HepG2 (cell line): Measurements from ENCODE around the gene ASXL1. TPM values are rescaled to one million over a fixed set of nuclear protein-coding genes. Genes with fewer than 3 reads are reported as not detected.

ENCODE experiments used
- ATAC-seq: fragments of 200-7000 bp; cut with Tn5 transposase; 3 replicates; pipeline ENCODE4 v1.9.1; 2020; ENCODE audit warnings: mild to moderate bottlenecking, moderate library complexity
- BruUV-seq: library from RNA; stranded (reverse); fragments of 400-500 nt; replicated peaks from 2 replicates; lab custom pipeline; 2021; lab: Mats Ljungman, UMichigan
- CTCF ChIA-PET: fragments of 300-600 bp; formaldehyde crosslinking; extraction: SDS; loops from one replicate; lab custom pipeline; 2021; ENCODE audit warnings: low total read pairs, inconsistent platforms, low intra/inter-chr PET ratio; lab: Yijun Ruan, JAX
- POLR2A ChIA-PET: fragments of 350-600 bp; sonication (Branson Sonifier 250); formaldehyde crosslinking; loops from one replicate; lab custom pipeline; 2020; ENCODE audit warnings: antibody characterized with exemption, inconsistent platforms; lab: Yijun Ruan, JAX
- DNase-seq: peaks from one replicate; pipeline ENCODE4 v3.0.0-alpha.2; 2015; ENCODE audit warnings: low spot score
- FAIRE-seq: peaks from 3 replicates; lab custom pipeline; 2011; peaks lifted over from hg19 to GRCh38; lab: Jason Lieb, UNC
- H2AFZ ChIP-seq: one replicate; pipeline ENCODE4 v1.6.1; 2011; ENCODE audit warnings: low read length, inconsistent platforms
- H3K27ac ChIP-seq: fragments of 300-600 bp; 3 replicates; pipeline ENCODE4 v1.8.0; 2011; ENCODE audit warnings: mixed run types, mild to moderate bottlenecking, mixed read lengths, low read length, inconsistent platforms; ENCODE audit not compliant: insufficient read depth; ENCODE audit errors: extremely low read length
- H3K27me3 ChIP-seq, 2 experiments: fragments of 200-600 bp in 1 of 2; 2 replicates in 1 of 2; 3 replicates in 1 of 2; pipeline versions ENCODE4 v1.6.0 to v1.8.0; 2011; ENCODE audit warnings: low read length in 2 of 2, mild to moderate bottlenecking in 2 of 2, moderate library complexity in 2 of 2, inconsistent platforms in 1 of 2; ENCODE audit not compliant: insufficient read depth in 2 of 2, control insufficient read depth in 1 of 2
- H3K36me3 ChIP-seq, 2 experiments: fragments of 200-600 bp in 1 of 2; replicated peaks in 1 of 2; 2 replicates in 1 of 2; 3 replicates in 1 of 2; pipeline versions ENCODE4 v1.5.1 to v1.8.0; 2011; ENCODE audit warnings: low read length in 2 of 2, inconsistent platforms in 1 of 2; ENCODE audit not compliant: insufficient read depth in 2 of 2, control insufficient read depth in 1 of 2
- H3K4me1 ChIP-seq: 2 replicates; pipeline ENCODE4 v1.5.1; 2012; ENCODE audit warnings: low read length, inconsistent platforms; ENCODE audit not compliant: insufficient read depth
- H3K4me2 ChIP-seq: 2 replicates; pipeline ENCODE4 v1.6.0; 2011; ENCODE audit warnings: low read depth, low read length, inconsistent platforms
- H3K4me3 ChIP-seq, 3 experiments: fragments of 200-600 bp in 1 of 3; sonication (generic), shearing (Covaris generic) in 1 of 3; replicated peaks in 1 of 3; 2 replicates each; pipeline ENCODE4 v1.5.1; 2011 to 2016; ENCODE audit warnings: low read length in 3 of 3, inconsistent platforms in 2 of 3, low read depth in 2 of 3, mild to moderate bottlenecking in 2 of 3, control low read depth in 1 of 3, mixed read lengths in 1 of 3; ENCODE audit not compliant: insufficient read depth in 1 of 3
- H3K79me2 ChIP-seq: one replicate; pipeline ENCODE4 v1.6.1; 2011; ENCODE audit warnings: low read length, inconsistent platforms; ENCODE audit not compliant: insufficient read depth
- H3K9ac ChIP-seq: 2 replicates; pipeline ENCODE4 v1.6.0; 2011; ENCODE audit warnings: mild to moderate bottlenecking, low read depth, low read length, inconsistent platforms; ENCODE audit not compliant: insufficient read depth
- H3K9me3 ChIP-seq: 2 replicates; pipeline ENCODE4 v1.5.1; 2012; ENCODE audit warnings: mild to moderate bottlenecking, low read length
- H4K20me1 ChIP-seq: 2 replicates; pipeline ENCODE4 v1.6.0; 2011; ENCODE audit warnings: inconsistent platforms, mild to moderate bottlenecking, low read length, moderate library complexity; ENCODE audit not compliant: insufficient read depth
- ATAD3A ChIP-seq: sonication (generic); formaldehyde crosslinking; IDR thresholded peaks from 2 replicates; pipeline ENCODE4 v1.4.0; 2020; ENCODE audit warnings: missing genetic modification reagents
- ATF7 ChIP-seq, 2 experiments: fragments of 450-650 bp in 1 of 2; sonication (generic) in 1 of 2; formaldehyde crosslinking in 1 of 2; IDR thresholded peaks; 2 replicates each; pipeline versions ENCODE4 v1.4.0 to v1.6.1; 2016 to 2020; ENCODE audit warnings: antibody characterized with exemption in 1 of 2, mild to moderate bottlenecking in 1 of 2, missing genetic modification reagents in 1 of 2
- CCAR2 ChIP-seq: fragments of 200-400 bp; formaldehyde crosslinking; optimal IDR thresholded peaks from 2 replicates; pipeline ENCODE3; 2018; ENCODE audit warnings: low read depth, mild to moderate bottlenecking, low read length, moderate library complexity
- GPBP1L1 ChIP-seq: sonication (generic); formaldehyde crosslinking; IDR thresholded peaks from 2 replicates; pipeline ENCODE4 v1.5.0; 2020; ENCODE audit warnings: mild to moderate bottlenecking, missing genetic modification reagents
- IRX3 ChIP-seq: sonication (generic); formaldehyde crosslinking; IDR thresholded peaks from 2 replicates; pipeline ENCODE4 v1.8.1; 2023; ENCODE audit warnings: mild to moderate bottlenecking, low read depth, missing genetic modification reagents, borderline replicate concordance
- MAZ ChIP-seq, 2 experiments: sonication (generic) in 1 of 2; formaldehyde crosslinking in 1 of 2; IDR thresholded peaks; 2 replicates each; pipeline versions ENCODE4 v1.5.0 to v1.6.1; 2012 to 2020; ENCODE audit warnings: low read depth in 2 of 2, mild to moderate bottlenecking in 2 of 2, borderline replicate concordance in 1 of 2, improper control_type of control experiment in 1 of 2, low read length in 1 of 2, missing genetic modification reagents in 1 of 2, moderate library complexity in 1 of 2
- NR2F1 ChIP-seq, 2 experiments: fragments of 450-650 bp in 1 of 2; formaldehyde crosslinking in 1 of 2; IDR thresholded peaks; 2 replicates each; pipeline versions ENCODE4 v1.5.0 to v1.6.1; 2016 to 2020; ENCODE audit warnings: mild to moderate bottlenecking in 1 of 2, missing compliant biosample characterization in 1 of 2, missing genetic modification reagents in 1 of 2, moderate library complexity in 1 of 2
- PRPF4 ChIP-seq: fragments of 200-400 bp; formaldehyde crosslinking; IDR thresholded peaks from 2 replicates; pipeline ENCODE4 v1.6.1; 2016; ENCODE audit warnings: low read length, low read depth; ENCODE audit not compliant: poor library complexity, severe bottlenecking
- RBM22 ChIP-seq: fragments of 200-400 bp; formaldehyde crosslinking; optimal IDR thresholded peaks from 2 replicates; pipeline ENCODE3; 2017; ENCODE audit warnings: mild to moderate bottlenecking, low read length, moderate library complexity
- RXRA ChIP-seq: sonication (generic); formaldehyde crosslinking; IDR thresholded peaks from 2 replicates; pipeline ENCODE4 v1.5.1; 2020; ENCODE audit warnings: missing genetic modification reagents
- RXRB ChIP-seq: IDR thresholded peaks from 2 replicates; pipeline ENCODE4 v1.6.1; 2016; ENCODE audit warnings: borderline replicate concordance, missing genetic modification reagents, missing compliant biosample characterization
- SSRP1 ChIP-seq: IDR thresholded peaks from 2 replicates; pipeline ENCODE4 v1.6.1; 2016; ENCODE audit warnings: control low read depth
- THAP11 ChIP-seq: IDR thresholded peaks from 2 replicates; pipeline ENCODE4 v1.6.1; 2016; ENCODE audit warnings: missing biosample characterization, missing genetic modification reagents
- YEATS4 ChIP-seq: sonication (generic); formaldehyde crosslinking; IDR thresholded peaks from 2 replicates; pipeline ENCODE4 v1.4.0; 2020; ENCODE audit warnings: missing genetic modification reagents, borderline replicate concordance
- ZBTB14 ChIP-seq: sonication (generic); formaldehyde crosslinking; IDR thresholded peaks from 2 replicates; pipeline ENCODE4 v1.4.0; 2020; ENCODE audit warnings: missing genetic modification reagents
- ZFP41 ChIP-seq: sonication (generic); formaldehyde crosslinking; IDR thresholded peaks from 2 replicates; pipeline ENCODE4 v1.4.0; 2020; ENCODE audit warnings: mild to moderate bottlenecking, missing genetic modification reagents, borderline replicate concordance
- ZNF335 ChIP-seq: sonication (generic); formaldehyde crosslinking; IDR thresholded peaks from 2 replicates; pipeline ENCODE4 v1.4.0; 2020; ENCODE audit warnings: missing genetic modification reagents
- WGBS: methylation state at CpG from one replicate; pipeline ENCODE4 v1.1.6; 2017; ENCODE audit warnings: low lambda C conversion rate; 5-methylcytosine and 5-hydroxymethylcytosine counted together
- in situ Hi-C: cut with HindIII; loops from 2 replicates; pipeline ENCODE4 v1.10.0; 2017; ENCODE audit warnings: low pct_unique_long_range_greater_than_20kb; ENCODE audit not compliant: extremely low pct_ligation_motif_present
- intact Hi-C: fragments of 100-400 bp; cut with micrococcal nuclease; formaldehyde crosslinking; loops from one replicate; pipeline ENCODE4 v1.10.0; 2022; ENCODE audit not compliant: unreplicated experiment
- polyA plus RNA-seq, 8 experiments: library from polyadenylated mRNA; depleted of rRNA in 3 of 8; stranded (reverse) in 7 of 8; unstranded in 1 of 8; fragments of >200 nt; fragmentation: Illumina TruSeq in 4 of 8; extraction: Trizol in 4 of 8; gene quantifications; 2 replicates each; pipeline versions ENCODE4 v1.2.1 to v1.2.3, GENCODE V29; 2011 to 2016; ENCODE audit warnings: low read depth in 4 of 8, missing spikeins in 1 of 8, mixed read lengths in 1 of 8; ENCODE audit not compliant: insufficient read depth in 1 of 8
- total RNA-seq, 5 experiments: library from RNA; depleted of rRNA; stranded (reverse); fragments of >200 nt; fragmentation: Illumina TruSeq; extraction: Trizol; gene quantifications; 2 replicates each; pipeline ENCODE4 v1.2.3, GENCODE V29; 2016; ENCODE audit warnings: low read depth in 1 of 5
- TF ChIP-seq, protein P1 (sequence below): sonication (generic); formaldehyde crosslinking; IDR thresholded peaks from 2 replicates; pipeline ENCODE4 v1.4.0; 2020; ENCODE audit warnings: mild to moderate bottlenecking, missing genetic modification reagents
- TF ChIP-seq, protein P2 (sequence below): IDR thresholded peaks from 2 replicates; pipeline ENCODE4 v1.6.1; 2016; ENCODE audit warnings: mild to moderate bottlenecking, missing biosample characterization, missing genetic modification reagents

ASXL1 gene
- total and polyA plus RNA-seq, 2 of the 13 experiments (the other 11 are each of a cell fraction or from before 2014, with no cell fraction given), result 62.1 to 74.8 TPM

DNA sequence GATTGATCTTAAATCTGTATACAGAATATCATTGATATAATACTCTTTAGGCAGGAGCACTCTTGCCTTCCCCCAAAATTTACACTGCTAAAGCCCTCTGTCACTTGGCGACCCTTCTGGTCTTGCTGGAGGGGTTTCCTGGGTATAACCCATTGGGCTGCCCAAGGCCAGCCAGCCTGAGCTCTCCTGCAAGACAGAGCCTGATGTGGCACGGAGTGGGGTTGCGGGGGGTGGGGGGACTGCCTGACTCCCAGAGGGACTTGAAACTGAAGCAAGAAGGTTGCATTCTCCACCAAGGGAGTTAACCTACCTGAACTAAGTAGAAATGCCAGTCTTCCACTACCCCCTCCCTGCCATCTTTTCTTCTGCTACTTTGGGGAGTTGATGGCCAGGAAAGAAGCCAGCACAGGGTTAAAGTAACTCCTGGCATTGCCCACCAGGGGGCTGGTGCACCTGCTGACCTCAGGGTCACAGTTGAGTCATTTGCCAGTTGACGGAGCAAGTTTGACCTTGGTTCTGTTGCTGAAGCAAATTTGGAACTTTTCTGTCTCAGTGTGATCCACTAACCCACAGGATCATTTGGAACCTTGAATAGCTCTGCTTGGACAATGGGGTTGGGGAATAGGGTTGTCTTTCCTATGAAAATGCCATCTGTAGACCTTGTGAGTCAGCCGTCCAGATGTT, 79.4 kb downstream of the ASXL1 start:
- FAIRE-seq (peak; percentile 67), DNase-seq (peak; percentile 77), ATAC-seq (peak; percentile 60)
- H3K4me1 ChIP-seq, result peaks cover 44% of the 10 kb centered on the region
- no peak overlapping the region for H3K4me2 ChIP-seq
- H3K9ac ChIP-seq, result no peak overlapping the region
- intact Hi-C loops (loop anchor here (2.0 kb wide), 1 partner anchor 47 kb away; no protein-coding TSS in a partner anchor), in situ Hi-C loops (loop anchor here (10.0 kb wide), 1 partner anchor 63 kb away; no protein-coding TSS in a partner anchor)
- WGBS, result 75% methylated on average over 5 of the region's 5 CpGs
- H3K27me3 ChIP-seq, result no peaks in the 10 kb centered on the region
- peaks cover 19% of the 10 kb centered on the region; the same call in 1 of the 2 replicates for H4K20me1 ChIP-seq
- no peak overlapping the region for H3K27ac ChIP-seq
- ChIA-PET CTCF (interaction anchor here (0.7 to 1.6 kb wide), 4 partner anchors 48 to 282 kb away, joined by 3 to 16 read pairs (median 6); no protein-coding TSS in a partner anchor), POLR2A (no interaction called here)
- H3K79me2 ChIP-seq, result no peaks in the 10 kb centered on the region
- H2AFZ ChIP-seq, result no peak overlapping the region
- peaks cover 57 to 70% of the 10 kb centered on the region in 2 experiments for H3K36me3 ChIP-seq
- H3K9me3 ChIP-seq, result no peaks in the 10 kb centered on the region
- no TSS peak for BruUV-seq
- H3K4me3 ChIP-seq, result no peak overlapping the region
- TF ChIP-seq RBM22 (peak; percentile 99), RXRA (peak; percentile 82; the same call in 1 of the 2 replicates), CCAR2 (peak; percentile 73), ZFP41 (CRISPR knock-in tag) (no peak), RXRB (CRISPR knock-in tag) (peak; percentile 61; the same call in 1 of the 2 replicates), SSRP1 (no peak), ZNF335 (CRISPR knock-in tag) (no peak), PRPF4 (no peak), ZBTB14 (no peak), THAP11 (CRISPR knock-in tag) (peak; percentile 58; the same call in 1 of the 2 replicates), MAZ (IDR thresholded peaks at IDR 0.05; ENCODE audit: borderline replicate concordance, low read depth, low read length) (peak; percentile 39; the same call in 1 of the 2 replicates), MAZ (CRISPR knock-in tag; IDR thresholded peaks at IDR 0.05; ENCODE audit: low read depth) (no peak), IRX3 (CRISPR knock-in tag) (no peak), NR2F1 (CRISPR knock-in tag; IDR thresholded peaks at IDR 0.05) (peak; percentile 100), ATF7 (IDR thresholded peaks at IDR 0.05) (no peak), ATF7 (CRISPR knock-in tag; IDR thresholded peaks at IDR 0.05) (0 out of 2 replicates have a peak, but pooled peaks have one; percentile 37), ATAD3A (CRISPR knock-in tag) (0 out of 2 replicates have a peak, but pooled peaks have one; percentile 2), GPBP1L1 (CRISPR knock-in tag) (no peak), YEATS4 (CRISPR knock-in tag) (no peak)
- TF ChIP-seq, protein P1, sequence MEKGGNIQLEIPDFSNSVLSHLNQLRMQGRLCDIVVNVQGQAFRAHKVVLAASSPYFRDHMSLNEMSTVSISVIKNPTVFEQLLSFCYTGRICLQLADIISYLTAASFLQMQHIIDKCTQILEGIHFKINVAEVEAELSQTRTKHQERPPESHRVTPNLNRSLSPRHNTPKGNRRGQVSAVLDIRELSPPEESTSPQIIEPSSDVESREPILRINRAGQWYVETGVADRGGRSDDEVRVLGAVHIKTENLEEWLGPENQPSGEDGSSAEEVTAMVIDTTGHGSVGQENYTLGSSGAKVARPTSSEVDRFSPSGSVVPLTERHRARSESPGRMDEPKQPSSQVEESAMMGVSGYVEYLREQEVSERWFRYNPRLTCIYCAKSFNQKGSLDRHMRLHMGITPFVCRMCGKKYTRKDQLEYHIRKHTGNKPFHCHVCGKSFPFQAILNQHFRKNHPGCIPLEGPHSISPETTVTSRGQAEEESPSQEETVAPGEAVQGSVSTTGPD (CRISPR knock-in tag), result no peak
- TF ChIP-seq, protein P2, sequence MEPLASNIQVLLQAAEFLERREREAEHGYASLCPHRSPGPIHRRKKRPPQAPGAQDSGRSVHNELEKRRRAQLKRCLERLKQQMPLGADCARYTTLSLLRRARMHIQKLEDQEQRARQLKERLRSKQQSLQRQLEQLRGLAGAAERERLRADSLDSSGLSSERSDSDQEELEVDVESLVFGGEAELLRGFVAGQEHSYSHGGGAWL (CRISPR knock-in tag), result peak; percentile 47; the same call in 1 of the 2 replicates
